ENCODE results near the gene SRXN1.
"Not testable (repeated sequence)": the region's sequence is repeated elsewhere in the genome, so short reads cannot be mapped to it uniquely, and the experiment has no call there.

SRXN1 gene

GRCh38 chr20:653590-654416 lies 803 bp upstream of the SRXN1 start:
- no peak for DNase-seq

GRCh38 chr20:652615-653109 lies 338 bp downstream of the SRXN1 start:
- DNase-seq = no peak

GRCh38 chr20:651713-652614 lies 1.0 kb downstream of the SRXN1 start:
- DNase-seq = no peak

- no peak for DNase-seq
Observed at GRCh38 chr20:650954-651353, 2.0 kb downstream of the SRXN1 start.

GRCh38 chr20:650281-650680 lies 2.7 kb downstream of the SRXN1 start:
- no peak for DNase-seq

- DNase-seq = no peak
Observed at GRCh38 chr20:647479-648019, 5.5 kb downstream of the SRXN1 start.

- DNase-seq = no peak
Observed at GRCh38 chr20:646868-647233, 6.1 kb downstream of the SRXN1 start.

GRCh38 chr20:646107-646867 lies 6.7 kb downstream of the SRXN1 start:
- DNase-seq = no peak

GRCh38 chr20:645318-646106 lies 7.5 kb downstream of the SRXN1 start:
- peak; percentile 45 for DNase-seq

GRCh38 chr20:644692-645317 lies 8.2 kb downstream of the SRXN1 start:
- DNase-seq = no peak

GRCh38 chr20:642398-643174 lies 10.4 kb downstream of the SRXN1 start:
- DNase-seq = no peak

GRCh38 chr20:642013-642397 lies 11.0 kb downstream of the SRXN1 start:
- DNase-seq = not testable (repeated sequence)

- no peak for DNase-seq
Observed at GRCh38 chr20:641516-641875, 11.5 kb downstream of the SRXN1 start.

GRCh38 chr20:640674-641515 lies 12.1 kb downstream of the SRXN1 start:
- no peak for DNase-seq

- DNase-seq = no peak
Observed at GRCh38 chr20:638579-638978, 14.4 kb downstream of the SRXN1 start.

- no peak for DNase-seq
Observed at GRCh38 chr20:637559-637958, 15.4 kb downstream of the SRXN1 start.

- DNase-seq = no peak
Observed at GRCh38 chr20:635893-636338, 17.1 kb downstream of the SRXN1 start.

GRCh38 chr20:635028-635892 lies 17.7 kb downstream of the SRXN1 start:
- DNase-seq = no peak

Measured in central memory CD4-positive, alpha-beta T cell (primary cell).